CD4-positive, alpha-beta T cell treated with Interleukin-17A for 4 hours (primary cell): ENCODE data around the gene GRID1.

Experiments used
- DNase-seq: peaks from one replicate; pipeline ENCODE4 v3.0.0-alpha.2; 2020; ENCODE audit warnings: mixed read lengths

The GRID1 gene

GRCh38 chr10:86368987-86369386 lies 2.4 kb upstream of the GRID1 start:
- no peak for DNase-seq

GRCh38 chr10:86368046-86368445 lies 1.5 kb upstream of the GRID1 start:
- DNase-seq, result no peak

GRCh38 chr10:86367152-86367951 lies 757 bp upstream of the GRID1 start:
- no peak for DNase-seq

- DNase-seq, result no peak
These were observed 232 bp upstream of the GRID1 start for GRCh38 chr10:86366902-86367151.

GRCh38 chr10:86365346-86366032 lies 1.1 kb downstream of the GRID1 start:
- no peak for DNase-seq

GRCh38 chr10:86364491-86365345 lies 1.9 kb downstream of the GRID1 start:
- DNase-seq, result no peak

GRCh38 chr10:86363833-86364490 lies 2.6 kb downstream of the GRID1 start:
- no peak for DNase-seq

GRCh38 chr10:86363184-86363832 lies 3.3 kb downstream of the GRID1 start:
- DNase-seq, result no peak

GRCh38 chr10:86362586-86363183 lies 3.9 kb downstream of the GRID1 start:
- no peak for DNase-seq

GRCh38 chr10:86362129-86362527 lies 4.5 kb downstream of the GRID1 start:
- no peak for DNase-seq

GRCh38 chr10:86361156-86362128 lies 5.2 kb downstream of the GRID1 start:
- no peak for DNase-seq

GRCh38 chr10:86360657-86361056 lies 5.9 kb downstream of the GRID1 start:
- no peak for DNase-seq

- DNase-seq, result no peak
These were observed 6.6 kb downstream of the GRID1 start for GRCh38 chr10:86359954-86360353.

- no peak for DNase-seq
These were observed 7.5 kb downstream of the GRID1 start for GRCh38 chr10:86359111-86359510.

GRCh38 chr10:86357676-86358075 lies 8.9 kb downstream of the GRID1 start:
- no peak for DNase-seq

- no peak for DNase-seq
These were observed 9.6 kb downstream of the GRID1 start for GRCh38 chr10:86357041-86357440.

- no peak for DNase-seq
These were observed 10.3 kb downstream of the GRID1 start for GRCh38 chr10:86356296-86356695.

GRCh38 chr10:86355571-86356038 lies 11.0 kb downstream of the GRID1 start:
- no peak for DNase-seq

- no peak for DNase-seq
These were observed 11.6 kb downstream of the GRID1 start for GRCh38 chr10:86354761-86355540.
